ENCODE measurements around the gene BRI3.

Gene BRI3

GRCh38 chr7:98233219-98234070, 48.0 kb upstream of the BRI3 start:
- no peak overlapping the region for H3K27ac ChIP-seq (replicated peaks)
- TF ChIP-seq SPI1 (IDR thresholded peaks at IDR 0.05; ENCODE audit: borderline replicate concordance, low read depth) (no peak), POLR2AphosphoS5 (IDR thresholded peaks at IDR 0.05; ENCODE audit: low read depth) (no peak), CTCF (IDR thresholded peaks at IDR 0.05; ENCODE audit: insufficient read depth, low read length) (no peak), GABPA (IDR thresholded peaks at IDR 0.05; ENCODE audit: low read depth) (no peak), REST (IDR thresholded peaks at IDR 0.05; ENCODE audit: insufficient replicate concordance, low read depth) (no peak)
- H3K27me3 ChIP-seq (ENCODE audit: insufficient read depth, poor library complexity, severe bottlenecking): no peaks in the 10 kb centered on the region

GRCh38 chr7:98234429-98235147, 46.9 kb upstream of the BRI3 start:
- no peak overlapping the region for H3K4me3 ChIP-seq (replicated peaks; ENCODE audit: insufficient read depth, low read length)
- H3K27me3 ChIP-seq (ENCODE audit: insufficient read depth, poor library complexity, severe bottlenecking): no peaks in the 10 kb centered on the region
- TF ChIP-seq POLR2AphosphoS5 (IDR thresholded peaks at IDR 0.05; ENCODE audit: low read depth): no peak
- TF ChIP-seq CTCF (IDR thresholded peaks at IDR 0.05; ENCODE audit: insufficient read depth, low read length): no peak
- TF ChIP-seq REST (IDR thresholded peaks at IDR 0.05; ENCODE audit: insufficient replicate concordance, low read depth): no peak
- H3K27ac ChIP-seq (replicated peaks): no peak overlapping the region
- no peak for DNase-seq (ENCODE audit: low read depth in 1 of 2, low spot score in 1 of 2)

More at GRCh38 chr7:98233219-98234070, 48.0 kb upstream of the BRI3 start:
- no peak for DNase-seq (ENCODE audit: low read depth in 1 of 2, low spot score in 1 of 2)
- H3K4me3 ChIP-seq (replicated peaks; ENCODE audit: insufficient read depth, low read length): no peak overlapping the region

GRCh38 chr7:98235901-98236300, 45.6 kb upstream of the BRI3 start:
- H3K4me3 ChIP-seq (replicated peaks; ENCODE audit: insufficient read depth, low read length): no peak overlapping the region
- no peak for DNase-seq (ENCODE audit: low read depth in 1 of 2, low spot score in 1 of 2)
- H3K27me3 ChIP-seq (ENCODE audit: insufficient read depth, poor library complexity, severe bottlenecking): no peaks in the 10 kb centered on the region
- H3K27ac ChIP-seq (replicated peaks): no peak overlapping the region
- TF ChIP-seq POLR2AphosphoS5 (IDR thresholded peaks at IDR 0.05; ENCODE audit: low read depth) (no peak), CTCF (IDR thresholded peaks at IDR 0.05; ENCODE audit: insufficient read depth, low read length) (no peak), REST (IDR thresholded peaks at IDR 0.05; ENCODE audit: insufficient replicate concordance, low read depth) (no peak)

Data from HL-60 (cell line).